Measurements from ENCODE around the gene MCTS1.

DNA sequence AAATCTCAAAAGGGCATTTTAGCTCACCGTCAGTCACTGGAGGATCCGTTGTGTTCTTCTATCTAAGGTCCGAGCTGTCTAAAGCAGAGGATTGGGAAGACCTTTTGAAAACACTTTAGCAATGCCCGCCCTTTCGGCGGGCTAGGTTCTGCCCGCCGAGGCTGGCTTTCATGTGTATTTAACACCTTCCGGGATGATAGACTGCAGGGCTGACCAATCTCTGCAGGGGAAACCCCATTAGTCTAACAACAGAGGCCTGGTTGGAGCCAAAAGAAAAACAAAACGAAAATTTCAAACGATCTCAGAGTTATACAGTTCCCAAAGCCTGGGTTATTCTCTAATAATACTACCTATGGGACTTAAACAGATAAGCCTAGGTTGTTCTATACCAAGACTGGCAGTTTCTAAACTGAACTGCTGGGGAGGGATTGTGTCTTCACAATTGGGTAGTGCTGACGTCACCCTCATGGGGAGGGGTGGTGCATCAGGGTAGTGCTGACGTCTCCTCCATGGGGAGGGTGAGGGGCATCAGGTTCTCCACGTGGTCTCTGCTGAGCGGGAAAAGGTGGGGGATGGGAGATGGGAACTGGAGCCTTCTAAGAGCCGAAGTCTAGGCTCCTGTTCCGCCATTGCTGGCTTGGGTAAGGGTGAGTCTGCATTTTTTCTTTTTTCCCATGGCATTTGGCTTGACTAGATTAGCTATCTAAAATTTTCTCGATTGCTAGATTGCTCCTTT lies 28.4 kb upstream of the MCTS1 start:
- TF ChIP-seq, protein P1, sequence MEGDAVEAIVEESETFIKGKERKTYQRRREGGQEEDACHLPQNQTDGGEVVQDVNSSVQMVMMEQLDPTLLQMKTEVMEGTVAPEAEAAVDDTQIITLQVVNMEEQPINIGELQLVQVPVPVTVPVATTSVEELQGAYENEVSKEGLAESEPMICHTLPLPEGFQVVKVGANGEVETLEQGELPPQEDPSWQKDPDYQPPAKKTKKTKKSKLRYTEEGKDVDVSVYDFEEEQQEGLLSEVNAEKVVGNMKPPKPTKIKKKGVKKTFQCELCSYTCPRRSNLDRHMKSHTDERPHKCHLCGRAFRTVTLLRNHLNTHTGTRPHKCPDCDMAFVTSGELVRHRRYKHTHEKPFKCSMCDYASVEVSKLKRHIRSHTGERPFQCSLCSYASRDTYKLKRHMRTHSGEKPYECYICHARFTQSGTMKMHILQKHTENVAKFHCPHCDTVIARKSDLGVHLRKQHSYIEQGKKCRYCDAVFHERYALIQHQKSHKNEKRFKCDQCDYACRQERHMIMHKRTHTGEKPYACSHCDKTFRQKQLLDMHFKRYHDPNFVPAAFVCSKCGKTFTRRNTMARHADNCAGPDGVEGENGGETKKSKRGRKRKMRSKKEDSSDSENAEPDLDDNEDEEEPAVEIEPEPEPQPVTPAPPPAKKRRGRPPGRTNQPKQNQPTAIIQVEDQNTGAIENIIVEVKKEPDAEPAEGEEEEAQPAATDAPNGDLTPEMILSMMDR (conservative IDR thresholded peaks at IDR 0.05; ENCODE audit: low read depth in 2 of 2): no peak
- TF ChIP-seq POLR2AphosphoS5 (IDR thresholded peaks at IDR 0.05; ENCODE audit: low read depth) (no peak), EZH2 (IDR thresholded peaks at IDR 0.05; ENCODE audit: low read depth, unreplicated experiment) (no peak), ZNF331 (CRISPR knock-in tag; IDR thresholded peaks at IDR 0.05; ENCODE audit: low read depth) (no peak), ZNF114 (CRISPR knock-in tag; IDR thresholded peaks at IDR 0.05) (no peak), CREB1 (CRISPR knock-in tag; IDR thresholded peaks at IDR 0.05; ENCODE audit: low read depth) (peak; percentile 43; the same call in 1 of the 2 replicates), EZH2phosphoT487 (IDR thresholded peaks at IDR 0.05; ENCODE audit: unreplicated experiment) (no peak), NANOG (IDR thresholded peaks at IDR 0.05; ENCODE audit: borderline replicate concordance) (no peak)
- TF ChIP-seq, protein P2, sequence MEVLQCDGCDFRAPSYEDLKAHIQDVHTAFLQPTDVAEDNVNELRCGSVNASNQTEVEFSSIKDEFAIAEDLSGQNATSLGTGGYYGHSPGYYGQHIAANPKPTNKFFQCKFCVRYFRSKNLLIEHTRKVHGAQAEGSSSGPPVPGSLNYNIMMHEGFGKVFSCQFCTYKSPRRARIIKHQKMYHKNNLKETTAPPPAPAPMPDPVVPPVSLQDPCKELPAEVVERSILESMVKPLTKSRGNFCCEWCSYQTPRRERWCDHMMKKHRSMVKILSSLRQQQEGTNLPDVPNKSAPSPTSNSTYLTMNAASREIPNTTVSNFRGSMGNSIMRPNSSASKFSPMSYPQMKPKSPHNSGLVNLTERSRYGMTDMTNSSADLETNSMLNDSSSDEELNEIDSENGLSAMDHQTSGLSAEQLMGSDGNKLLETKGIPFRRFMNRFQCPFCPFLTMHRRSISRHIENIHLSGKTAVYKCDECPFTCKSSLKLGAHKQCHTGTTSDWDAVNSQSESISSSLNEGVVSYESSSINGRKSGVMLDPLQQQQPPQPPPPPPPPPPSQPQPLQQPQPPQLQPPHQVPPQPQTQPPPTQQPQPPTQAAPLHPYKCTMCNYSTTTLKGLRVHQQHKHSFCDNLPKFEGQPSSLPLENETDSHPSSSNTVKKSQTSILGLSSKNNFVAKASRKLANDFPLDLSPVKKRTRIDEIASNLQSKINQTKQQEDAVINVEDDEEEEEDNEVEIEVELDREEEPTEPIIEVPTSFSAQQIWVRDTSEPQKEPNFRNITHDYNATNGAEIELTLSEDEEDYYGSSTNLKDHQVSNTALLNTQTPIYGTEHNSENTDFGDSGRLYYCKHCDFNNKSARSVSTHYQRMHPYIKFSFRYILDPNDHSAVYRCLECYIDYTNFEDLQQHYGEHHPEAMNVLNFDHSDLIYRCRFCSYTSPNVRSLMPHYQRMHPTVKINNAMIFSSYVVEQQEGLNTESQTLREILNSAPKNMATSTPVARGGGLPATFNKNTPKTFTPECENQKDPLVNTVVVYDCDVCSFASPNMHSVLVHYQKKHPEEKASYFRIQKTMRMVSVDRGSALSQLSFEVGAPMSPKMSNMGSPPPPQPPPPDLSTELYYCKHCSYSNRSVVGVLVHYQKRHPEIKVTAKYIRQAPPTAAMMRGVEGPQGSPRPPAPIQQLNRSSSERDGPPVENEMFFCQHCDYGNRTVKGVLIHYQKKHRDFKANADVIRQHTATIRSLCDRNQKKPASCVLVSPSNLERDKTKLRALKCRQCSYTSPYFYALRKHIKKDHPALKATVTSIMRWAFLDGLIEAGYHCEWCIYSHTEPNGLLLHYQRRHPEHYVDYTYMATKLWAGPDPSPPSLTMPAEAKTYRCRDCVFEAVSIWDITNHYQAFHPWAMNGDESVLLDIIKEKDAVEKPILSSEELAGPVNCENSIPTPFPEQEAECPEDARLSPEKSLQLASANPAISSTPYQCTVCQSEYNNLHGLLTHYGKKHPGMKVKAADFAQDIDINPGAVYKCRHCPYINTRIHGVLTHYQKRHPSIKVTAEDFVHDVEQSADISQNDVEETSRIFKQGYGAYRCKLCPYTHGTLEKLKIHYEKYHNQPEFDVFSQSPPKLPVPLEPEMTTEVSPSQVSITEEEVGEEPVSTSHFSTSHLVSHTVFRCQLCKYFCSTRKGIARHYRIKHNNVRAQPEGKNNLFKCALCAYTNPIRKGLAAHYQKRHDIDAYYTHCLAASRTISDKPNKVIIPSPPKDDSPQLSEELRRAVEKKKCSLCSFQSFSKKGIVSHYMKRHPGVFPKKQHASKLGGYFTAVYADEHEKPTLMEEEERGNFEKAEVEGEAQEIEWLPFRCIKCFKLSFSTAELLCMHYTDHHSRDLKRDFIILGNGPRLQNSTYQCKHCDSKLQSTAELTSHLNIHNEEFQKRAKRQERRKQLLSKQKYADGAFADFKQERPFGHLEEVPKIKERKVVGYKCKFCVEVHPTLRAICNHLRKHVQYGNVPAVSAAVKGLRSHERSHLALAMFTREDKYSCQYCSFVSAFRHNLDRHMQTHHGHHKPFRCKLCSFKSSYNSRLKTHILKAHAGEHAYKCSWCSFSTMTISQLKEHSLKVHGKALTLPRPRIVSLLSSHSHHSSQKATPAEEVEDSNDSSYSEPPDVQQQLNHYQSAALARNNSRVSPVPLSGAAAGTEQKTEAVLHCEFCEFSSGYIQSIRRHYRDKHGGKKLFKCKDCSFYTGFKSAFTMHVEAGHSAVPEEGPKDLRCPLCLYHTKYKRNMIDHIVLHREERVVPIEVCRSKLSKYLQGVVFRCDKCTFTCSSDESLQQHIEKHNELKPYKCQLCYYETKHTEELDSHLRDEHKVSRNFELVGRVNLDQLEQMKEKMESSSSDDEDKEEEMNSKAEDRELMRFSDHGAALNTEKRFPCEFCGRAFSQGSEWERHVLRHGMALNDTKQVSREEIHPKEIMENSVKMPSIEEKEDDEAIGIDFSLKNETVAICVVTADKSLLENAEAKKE (CRISPR knock-in tag; IDR thresholded peaks at IDR 0.05): no peak
- TF ChIP-seq, protein P3, sequence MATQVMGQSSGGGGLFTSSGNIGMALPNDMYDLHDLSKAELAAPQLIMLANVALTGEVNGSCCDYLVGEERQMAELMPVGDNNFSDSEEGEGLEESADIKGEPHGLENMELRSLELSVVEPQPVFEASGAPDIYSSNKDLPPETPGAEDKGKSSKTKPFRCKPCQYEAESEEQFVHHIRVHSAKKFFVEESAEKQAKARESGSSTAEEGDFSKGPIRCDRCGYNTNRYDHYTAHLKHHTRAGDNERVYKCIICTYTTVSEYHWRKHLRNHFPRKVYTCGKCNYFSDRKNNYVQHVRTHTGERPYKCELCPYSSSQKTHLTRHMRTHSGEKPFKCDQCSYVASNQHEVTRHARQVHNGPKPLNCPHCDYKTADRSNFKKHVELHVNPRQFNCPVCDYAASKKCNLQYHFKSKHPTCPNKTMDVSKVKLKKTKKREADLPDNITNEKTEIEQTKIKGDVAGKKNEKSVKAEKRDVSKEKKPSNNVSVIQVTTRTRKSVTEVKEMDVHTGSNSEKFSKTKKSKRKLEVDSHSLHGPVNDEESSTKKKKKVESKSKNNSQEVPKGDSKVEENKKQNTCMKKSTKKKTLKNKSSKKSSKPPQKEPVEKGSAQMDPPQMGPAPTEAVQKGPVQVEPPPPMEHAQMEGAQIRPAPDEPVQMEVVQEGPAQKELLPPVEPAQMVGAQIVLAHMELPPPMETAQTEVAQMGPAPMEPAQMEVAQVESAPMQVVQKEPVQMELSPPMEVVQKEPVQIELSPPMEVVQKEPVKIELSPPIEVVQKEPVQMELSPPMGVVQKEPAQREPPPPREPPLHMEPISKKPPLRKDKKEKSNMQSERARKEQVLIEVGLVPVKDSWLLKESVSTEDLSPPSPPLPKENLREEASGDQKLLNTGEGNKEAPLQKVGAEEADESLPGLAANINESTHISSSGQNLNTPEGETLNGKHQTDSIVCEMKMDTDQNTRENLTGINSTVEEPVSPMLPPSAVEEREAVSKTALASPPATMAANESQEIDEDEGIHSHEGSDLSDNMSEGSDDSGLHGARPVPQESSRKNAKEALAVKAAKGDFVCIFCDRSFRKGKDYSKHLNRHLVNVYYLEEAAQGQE (IDR thresholded peaks at IDR 0.05; ENCODE audit: unreplicated experiment): no peak
